GM13976 (cell line): ENCODE data around the gene PCDH12.

Experiments used
- DNase-seq: peaks from one replicate; pipeline ENCODE4 v3.0.0; 2012; ENCODE audit warnings: low spot score
- CTCF ChIP-seq: IDR thresholded peaks from 2 replicates; pipeline ENCODE4 v1.5.1; 2012; ENCODE audit warnings: borderline replicate concordance, mild to moderate bottlenecking; ENCODE audit not compliant: insufficient read depth; ENCODE audit errors: extremely low read depth, missing control alignments, control extremely low read depth
- in situ Hi-C: fragments of 300-500 bp; cut with MboI; formaldehyde crosslinking; loops from one replicate; pipeline ENCODE4 v1.12.0; 2022; ENCODE audit warnings: low sequenced_read_pairs, mixed read lengths, inconsistent platforms; ENCODE audit not compliant: unreplicated experiment

The PCDH12 gene

GRCh38 chr5:141934099-141934844 is 23.7 kb downstream of the PCDH12 start:
- TF ChIP-seq CTCF = no peak
- no peak for DNase-seq
- in situ Hi-C loops = no loop called here

GRCh38 chr5:141933151-141933550 is 24.9 kb downstream of the PCDH12 start:
- in situ Hi-C loops = no loop called here
- no peak for DNase-seq
- TF ChIP-seq CTCF = no peak

GRCh38 chr5:141931694-141932093 is 26.3 kb downstream of the PCDH12 start:
- DNase-seq = no peak
- in situ Hi-C loops = no loop called here
- TF ChIP-seq CTCF = no peak

GRCh38 chr5:141929398-141930058 is 28.5 kb downstream of the PCDH12 start:
- in situ Hi-C loops = no loop called here
- DNase-seq = no peak
- no peak for TF ChIP-seq CTCF

- DNase-seq = no peak
- no peak for TF ChIP-seq CTCF
- in situ Hi-C loops = no loop called here
These were observed 30.0 kb downstream of the PCDH12 start for GRCh38 chr5:141928051-141928450.

GRCh38 chr5:141926434-141926833 is 31.6 kb downstream of the PCDH12 start:
- in situ Hi-C loops = no loop called here
- no peak for DNase-seq

More at GRCh38 chr5:141926434-141926833, 31.6 kb downstream of the PCDH12 start:
- no peak for TF ChIP-seq CTCF
